Measurements from ENCODE around the gene EFTUD2. TPM values are rescaled to one million over a fixed set of nuclear protein-coding genes. Genes with fewer than 3 reads are reported as not detected.

Gene EFTUD2
- total and polyA plus RNA-seq, 2 of the 13 experiments (the other 11 are each of a cell fraction or from before 2014, with no cell fraction given) = 111 to 137 TPM

GRCh38 chr17:44899074-44899782 lies at the start of gene EFTUD2 (continued):
- peak; percentile 88; the same call in 1 of the 2 replicates for TF ChIP-seq ZNF782 (CRISPR knock-in tag; IDR thresholded peaks at IDR 0.05; ENCODE audit: borderline replicate concordance)
- TF ChIP-seq ZNF780A (CRISPR knock-in tag; IDR thresholded peaks at IDR 0.05) = peak; percentile 93
- TF ChIP-seq ZSCAN30 (CRISPR knock-in tag; IDR thresholded peaks at IDR 0.05) = peak; percentile 91; the same call in 1 of the 2 replicates
- peak; percentile 97 for TF ChIP-seq ZNF691 (CRISPR knock-in tag; IDR thresholded peaks at IDR 0.05; ENCODE audit: borderline replicate concordance, low read depth)
- TF ChIP-seq ZSCAN29 (CRISPR knock-in tag; conservative IDR thresholded peaks at IDR 0.05) = peak; percentile 97
- TF ChIP-seq CAMTA2 (CRISPR knock-in tag; IDR thresholded peaks at IDR 0.05; ENCODE audit: borderline replicate concordance) = peak; percentile 29; the same call in 1 of the 2 replicates
- TF ChIP-seq ZNF569 (CRISPR knock-in tag; IDR thresholded peaks at IDR 0.05; ENCODE audit: borderline replicate concordance) = no peak
- TF ChIP-seq IKZF4 (CRISPR knock-in tag; IDR thresholded peaks at IDR 0.05; ENCODE audit: borderline replicate concordance, low read depth, not compliant biosample characterization) = peak; percentile 18
- peak; percentile 98 for TF ChIP-seq MAX (IDR thresholded peaks at IDR 0.05)
- peak; percentile 98 for TF ChIP-seq THAP9 (CRISPR knock-in tag; IDR thresholded peaks at IDR 0.05; ENCODE audit: borderline replicate concordance)
- TF ChIP-seq TOE1 (CRISPR knock-in tag; IDR thresholded peaks at IDR 0.05) = peak; percentile 55; the same call in 1 of the 2 replicates
- peak; percentile 86; the same call in 1 of the 2 replicates for TF ChIP-seq MTA1 (CRISPR knock-in tag; IDR thresholded peaks at IDR 0.05; ENCODE audit: borderline replicate concordance)
- TF ChIP-seq CTCF (CRISPR knock-in tag; IDR thresholded peaks at IDR 0.05) = no peak
- peak; percentile 87 for TF ChIP-seq HOXA5 (CRISPR knock-in tag; IDR thresholded peaks at IDR 0.05)
- TF ChIP-seq ZNF275 (CRISPR knock-in tag; IDR thresholded peaks at IDR 0.05; ENCODE audit: borderline replicate concordance) = peak; percentile 95
- peak; percentile 46; the same call in 1 of the 2 replicates for TF ChIP-seq ZKSCAN1 (IDR thresholded peaks at IDR 0.05; ENCODE audit: low read length)
- peak; percentile 89 for TF ChIP-seq ZKSCAN8 (CRISPR knock-in tag; IDR thresholded peaks at IDR 0.05; ENCODE audit: borderline replicate concordance)
- peak; percentile 92 for TF ChIP-seq RXRA (CRISPR knock-in tag; IDR thresholded peaks at IDR 0.05)
- TF ChIP-seq THAP7 (CRISPR knock-in tag; IDR thresholded peaks at IDR 0.05) = peak; percentile 84
- TF ChIP-seq KLF11 (CRISPR knock-in tag; IDR thresholded peaks at IDR 0.05) = peak; percentile 89; the same call in 1 of the 2 replicates
- no peak for TF ChIP-seq ZNF703 (CRISPR knock-in tag; IDR thresholded peaks at IDR 0.05; ENCODE audit: borderline replicate concordance)
